WI38 (cell line): ENCODE measurements around the gene FGFBP2.

ENCODE experiments used
- H3K4me3 ChIP-seq: 2 replicates; pipeline ENCODE4 v1.5.1; 2011; ENCODE audit warnings: low read depth, mild to moderate bottlenecking, control low read depth, low read length
- TF ChIP-seq, protein P1 (sequence below): IDR thresholded peaks from 2 replicates; pipeline ENCODE4 v1.5.1; 2012; ENCODE audit warnings: low read depth, mild to moderate bottlenecking, control low read depth, low read length

Gene FGFBP2

DNA sequence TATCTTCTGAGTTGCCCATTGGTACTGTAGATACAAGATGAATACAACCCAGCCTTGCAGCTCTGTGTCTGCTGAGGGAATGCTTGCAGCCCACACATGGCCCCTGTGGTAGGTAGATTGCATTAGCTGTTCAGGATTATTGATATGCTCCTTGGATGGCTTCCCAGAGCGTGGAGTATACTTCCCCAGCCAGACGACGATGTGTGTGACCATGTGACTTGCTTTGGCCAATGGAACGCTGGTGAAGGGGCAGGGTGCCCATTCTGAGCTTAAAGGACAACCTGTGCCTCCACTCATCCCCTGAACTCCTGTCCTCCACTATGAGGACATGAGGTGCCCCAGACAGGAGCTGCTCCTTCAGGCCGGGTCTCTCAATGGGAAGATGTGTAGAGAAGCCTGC lies 23.9 kb upstream of the FGFBP2 start:
- TF ChIP-seq, protein P1, sequence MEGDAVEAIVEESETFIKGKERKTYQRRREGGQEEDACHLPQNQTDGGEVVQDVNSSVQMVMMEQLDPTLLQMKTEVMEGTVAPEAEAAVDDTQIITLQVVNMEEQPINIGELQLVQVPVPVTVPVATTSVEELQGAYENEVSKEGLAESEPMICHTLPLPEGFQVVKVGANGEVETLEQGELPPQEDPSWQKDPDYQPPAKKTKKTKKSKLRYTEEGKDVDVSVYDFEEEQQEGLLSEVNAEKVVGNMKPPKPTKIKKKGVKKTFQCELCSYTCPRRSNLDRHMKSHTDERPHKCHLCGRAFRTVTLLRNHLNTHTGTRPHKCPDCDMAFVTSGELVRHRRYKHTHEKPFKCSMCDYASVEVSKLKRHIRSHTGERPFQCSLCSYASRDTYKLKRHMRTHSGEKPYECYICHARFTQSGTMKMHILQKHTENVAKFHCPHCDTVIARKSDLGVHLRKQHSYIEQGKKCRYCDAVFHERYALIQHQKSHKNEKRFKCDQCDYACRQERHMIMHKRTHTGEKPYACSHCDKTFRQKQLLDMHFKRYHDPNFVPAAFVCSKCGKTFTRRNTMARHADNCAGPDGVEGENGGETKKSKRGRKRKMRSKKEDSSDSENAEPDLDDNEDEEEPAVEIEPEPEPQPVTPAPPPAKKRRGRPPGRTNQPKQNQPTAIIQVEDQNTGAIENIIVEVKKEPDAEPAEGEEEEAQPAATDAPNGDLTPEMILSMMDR: no peak

DNA sequence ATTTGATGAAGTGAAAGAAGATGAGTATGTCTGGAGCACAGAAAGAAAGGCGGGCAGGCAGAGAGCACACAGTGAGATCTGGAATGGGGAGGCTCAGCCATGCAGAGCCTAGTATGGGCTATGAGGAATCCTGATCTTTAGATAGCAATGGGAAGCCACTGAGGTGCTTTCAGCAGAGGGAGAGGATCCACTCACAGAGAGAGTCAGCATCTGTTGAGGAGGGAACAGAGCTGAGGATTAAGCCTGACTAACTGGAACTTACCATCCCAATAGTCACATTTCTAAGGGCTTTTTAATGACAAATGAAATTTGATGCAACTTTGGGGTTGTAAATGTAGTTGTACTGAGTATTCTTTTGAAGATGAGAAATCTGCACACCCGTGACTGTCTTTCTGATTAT lies 20.6 kb upstream of the FGFBP2 start:
- TF ChIP-seq, protein P1: no peak
- H3K4me3 ChIP-seq: no peak overlapping the region

More for the DNA sequence above, 23.9 kb upstream of the FGFBP2 start:
- no peak overlapping the region for H3K4me3 ChIP-seq

DNA sequence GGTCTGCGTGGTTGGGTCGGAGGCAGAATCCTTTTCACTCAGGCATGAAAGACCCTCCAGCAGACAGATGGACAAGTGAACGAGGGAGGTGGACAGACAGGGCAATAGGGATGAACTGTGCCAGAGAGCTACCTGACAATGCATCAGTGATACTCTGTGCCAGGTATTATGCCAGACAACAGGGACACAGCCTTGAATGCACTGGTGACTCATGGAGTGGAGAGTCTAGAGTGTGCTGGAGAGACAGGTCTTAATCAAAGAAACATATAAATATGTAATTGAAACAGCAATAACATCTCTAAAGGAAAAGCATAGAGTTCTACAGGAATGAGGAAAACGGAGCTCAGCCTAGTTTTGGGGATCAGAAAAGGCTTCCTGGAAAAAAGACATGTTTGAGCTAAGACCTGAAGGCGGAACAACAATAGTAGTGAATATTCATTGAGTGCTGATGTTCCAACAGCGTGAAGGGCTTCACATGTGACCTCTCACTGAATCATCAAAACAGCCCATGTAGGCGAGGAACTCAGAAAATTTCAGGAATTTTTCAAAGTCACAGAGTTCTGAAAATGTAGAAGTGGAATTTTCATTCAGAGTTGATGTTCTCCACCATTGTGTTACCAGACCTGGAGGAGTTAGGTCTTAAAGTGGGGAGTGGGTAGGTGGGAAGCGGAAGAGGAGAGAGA lies 20.0 kb upstream of the FGFBP2 start:
- TF ChIP-seq, protein P1: no peak
- H3K4me3 ChIP-seq: no peak overlapping the region

DNA sequence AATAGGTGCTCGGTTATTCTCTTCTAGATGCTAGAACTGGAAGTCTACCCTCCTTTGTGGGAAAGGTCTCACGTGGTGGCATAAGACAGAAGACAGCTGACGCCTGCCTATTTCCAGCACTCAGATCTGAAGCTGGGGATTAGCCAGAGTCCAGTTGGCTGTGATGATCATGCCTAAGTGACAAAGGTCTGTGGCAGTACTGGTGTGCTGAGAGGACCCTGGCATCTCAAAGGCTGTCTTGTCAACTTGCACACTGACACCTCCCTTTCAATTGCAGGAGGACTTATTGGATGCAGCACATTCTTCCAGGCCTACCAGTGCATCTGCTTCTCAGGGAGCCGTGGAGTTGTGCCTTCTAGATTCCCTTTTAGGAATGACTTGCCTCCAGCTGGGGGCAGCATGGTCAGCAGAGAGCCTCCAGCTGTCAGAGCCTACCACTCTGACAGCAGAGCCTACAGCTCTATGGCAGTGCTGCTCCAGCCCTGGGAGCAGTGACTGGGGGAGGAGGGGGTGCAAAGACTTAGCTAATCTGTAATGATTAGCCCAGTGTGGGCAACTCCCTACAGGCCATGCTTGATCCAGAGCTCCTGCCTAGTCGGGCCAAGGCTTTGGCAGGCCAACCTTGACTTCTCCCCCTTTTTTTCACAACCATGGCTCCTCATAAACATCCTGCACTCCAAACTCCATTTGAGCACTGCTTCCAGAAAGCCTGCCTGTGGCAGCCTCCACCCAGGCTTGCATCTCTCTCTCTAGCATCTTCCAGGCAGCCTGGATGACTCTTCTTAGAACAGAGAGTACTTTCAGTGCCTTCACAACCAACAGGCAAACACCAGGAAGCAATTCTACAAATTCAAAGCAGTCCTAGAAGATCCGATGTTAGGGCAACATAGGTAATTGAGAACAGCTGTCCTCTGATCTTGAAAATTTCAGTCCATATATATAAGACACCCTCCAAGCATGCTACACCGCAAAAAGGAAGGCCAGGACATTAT lies 13.8 kb upstream of the FGFBP2 start:
- no peak overlapping the region for H3K4me3 ChIP-seq
- TF ChIP-seq, protein P1: no peak

DNA sequence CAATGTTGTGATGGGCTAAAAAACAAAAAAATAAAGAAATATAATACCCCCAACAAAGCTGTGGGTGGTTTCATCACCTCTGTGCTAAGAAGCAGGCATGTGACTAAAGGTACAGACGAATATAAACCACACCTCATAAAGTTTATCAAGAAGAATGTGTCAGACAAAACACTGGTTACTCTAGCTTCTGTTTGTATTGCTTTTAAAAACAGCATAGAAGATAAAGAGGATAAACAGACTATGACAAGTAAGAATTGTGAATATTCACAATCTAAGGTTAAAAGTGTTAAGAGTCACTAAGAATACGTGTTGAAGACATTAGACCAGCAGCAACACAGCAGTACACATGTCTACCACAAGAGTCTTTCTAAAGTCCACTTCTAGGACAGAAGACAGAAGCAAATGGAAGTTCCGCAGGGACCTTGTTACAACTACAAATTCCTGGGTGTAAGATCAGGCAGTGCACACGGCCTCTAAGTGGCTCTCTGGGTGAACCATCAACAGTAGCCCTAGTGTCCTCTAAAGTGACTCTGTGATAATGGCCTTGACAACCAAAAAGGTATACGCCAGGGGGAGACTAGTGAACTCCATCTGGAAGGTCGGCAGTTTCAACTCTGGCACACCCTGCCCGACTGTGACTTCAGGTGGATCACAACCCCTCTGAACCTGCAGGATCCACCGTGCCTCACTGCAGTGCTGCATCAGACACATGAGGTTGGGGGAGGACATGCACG lies 8.3 kb upstream of the FGFBP2 start:
- no peak overlapping the region for H3K4me3 ChIP-seq
- TF ChIP-seq, protein P1: no peak

DNA sequence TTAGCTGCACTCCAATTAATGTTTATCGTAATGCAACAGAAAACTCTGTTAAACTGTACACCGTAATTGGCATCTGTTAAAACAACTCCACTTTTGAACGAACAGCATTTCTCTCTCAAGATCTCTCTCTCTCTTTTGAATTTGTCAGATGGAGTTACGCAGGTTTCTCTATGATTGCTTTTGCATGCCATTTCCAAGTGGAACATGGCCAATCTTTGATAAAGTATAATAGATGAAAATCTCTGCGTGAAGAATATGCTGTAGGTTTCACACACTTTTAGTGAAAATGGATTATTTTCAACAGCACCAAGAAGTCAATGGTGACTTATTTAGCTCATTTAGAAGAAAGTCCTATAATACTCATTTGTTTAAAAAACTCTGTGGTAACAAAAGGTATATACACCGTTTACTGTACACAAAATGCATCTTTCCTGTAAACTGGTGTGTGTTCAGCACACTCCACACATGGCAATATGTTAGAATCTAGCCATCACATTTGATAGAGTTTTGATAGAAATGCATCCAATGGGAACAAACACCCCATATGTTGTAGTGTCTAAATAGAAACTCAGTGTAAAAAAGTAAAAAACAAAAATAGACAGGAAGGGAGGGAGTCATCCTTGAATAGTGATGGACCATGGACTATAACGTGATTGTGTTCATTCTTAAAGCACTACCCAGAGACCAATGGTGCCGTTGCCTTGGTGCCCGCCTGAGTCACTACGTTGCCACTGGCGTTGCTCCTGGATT lies 5.8 kb upstream of the FGFBP2 start:
- no peak overlapping the region for H3K4me3 ChIP-seq
- TF ChIP-seq, protein P1: no peak
